Measurements from ENCODE around the gene PDIA5.

The PDIA5 gene

GRCh38 chr3:123110282-123110975 lies 43.6 kb downstream of the PDIA5 start:
- Histone ChIP-seq H3K9ac (ENCODE audit: low read depth, low read length, poor library complexity, severe bottlenecking) (peak overlapping the region; percentile 72), H3K27me3 (ENCODE audit: insufficient read depth, low read length, poor library complexity, severe bottlenecking) (no peaks in the 10 kb centered on the region), H3K79me2 (ENCODE audit: insufficient read depth, low read length) (peaks cover 21% of the 10 kb centered on the region; the same call in 1 of the 2 replicates), H2AFZ (ENCODE audit: low read length) (no peak overlapping the region), H3K36me3 (ENCODE audit: insufficient read depth, low read length) (peaks cover 59% of the 10 kb centered on the region; the same call in 1 of the 2 replicates), H3K4me3 (ENCODE audit: low read length, poor library complexity, severe bottlenecking) (peak overlapping the region; percentile 67), H3K9me3 (ENCODE audit: insufficient read depth, low read depth, low read length) (no peaks in the 10 kb centered on the region), H3K4me1 (ENCODE audit: insufficient read depth, low read length, poor library complexity, severe bottlenecking) (peaks cover 57% of the 10 kb centered on the region), H4K20me1 (ENCODE audit: insufficient read depth, low read length, poor library complexity, severe bottlenecking) (no peaks in the 10 kb centered on the region), H3F3A (ENCODE audit: low read depth) (peaks cover 4% of the 10 kb centered on the region; the same call in 1 of the 2 replicates), H3K9me2 (replicated peaks; ENCODE audit: low read depth, low read length) (no peaks in the 10 kb centered on the region), H3K4me2 (ENCODE audit: low read depth, low read length, poor library complexity, severe bottlenecking) (peak overlapping the region; percentile 71)
- TF ChIP-seq CTCF (conservative IDR thresholded peaks at IDR 0.05; ENCODE audit: low read length) = no peak

GRCh38 chr3:123110976-123111615 lies 44.3 kb downstream of the PDIA5 start:
- Histone ChIP-seq H3K9me2 (replicated peaks; ENCODE audit: low read depth, low read length) (no peaks in the 10 kb centered on the region), H3K4me1 (ENCODE audit: insufficient read depth, low read length, poor library complexity, severe bottlenecking) (peaks cover 61% of the 10 kb centered on the region), H3K27me3 (ENCODE audit: insufficient read depth, low read length, poor library complexity, severe bottlenecking) (no peaks in the 10 kb centered on the region), H3K4me3 (ENCODE audit: low read length, poor library complexity, severe bottlenecking) (peak overlapping the region; percentile 67), H3K36me3 (ENCODE audit: insufficient read depth, low read length) (peaks cover 59% of the 10 kb centered on the region), H3K9ac (ENCODE audit: low read depth, low read length, poor library complexity, severe bottlenecking) (peak overlapping the region; percentile 72), H3K79me2 (ENCODE audit: insufficient read depth, low read length) (peaks cover 27% of the 10 kb centered on the region; the same call in 1 of the 2 replicates), H2AFZ (ENCODE audit: low read length) (no peak overlapping the region), H3K4me2 (ENCODE audit: low read depth, low read length, poor library complexity, severe bottlenecking) (peak overlapping the region; percentile 71), H3K9me3 (ENCODE audit: insufficient read depth, low read depth, low read length) (no peaks in the 10 kb centered on the region), H3F3A (ENCODE audit: low read depth) (peaks cover 4% of the 10 kb centered on the region; the same call in 1 of the 2 replicates), H4K20me1 (ENCODE audit: insufficient read depth, low read length, poor library complexity, severe bottlenecking) (no peaks in the 10 kb centered on the region)
- TF ChIP-seq EZH2phosphoT487 (IDR thresholded peaks at IDR 0.05; ENCODE audit: borderline replicate concordance) (no peak), CTCF (conservative IDR thresholded peaks at IDR 0.05; ENCODE audit: low read length) (no peak)

- no peaks in the 10 kb centered on the region for H4K20me1 ChIP-seq (ENCODE audit: insufficient read depth, low read length, poor library complexity, severe bottlenecking)
- peaks cover 59% of the 10 kb centered on the region for H3K36me3 ChIP-seq (ENCODE audit: insufficient read depth, low read length)
- peaks cover 27% of the 10 kb centered on the region; the same call in 1 of the 2 replicates for H3K79me2 ChIP-seq (ENCODE audit: insufficient read depth, low read length)
- H3K4me2 ChIP-seq (ENCODE audit: low read depth, low read length, poor library complexity, severe bottlenecking) = peak overlapping the region; percentile 71
- H3K4me1 ChIP-seq (ENCODE audit: insufficient read depth, low read length, poor library complexity, severe bottlenecking) = peaks cover 61% of the 10 kb centered on the region
- peak overlapping the region; percentile 67 for H3K4me3 ChIP-seq (ENCODE audit: low read length, poor library complexity, severe bottlenecking)
- H2AFZ ChIP-seq (ENCODE audit: low read length) = no peak overlapping the region
- no peak for TF ChIP-seq CTCF (conservative IDR thresholded peaks at IDR 0.05; ENCODE audit: low read length)
- no peak for TF ChIP-seq EZH2phosphoT487 (IDR thresholded peaks at IDR 0.05; ENCODE audit: borderline replicate concordance)
- H3F3A ChIP-seq (ENCODE audit: low read depth) = peaks cover 4% of the 10 kb centered on the region; the same call in 1 of the 2 replicates
- no peaks in the 10 kb centered on the region for H3K9me2 ChIP-seq (replicated peaks; ENCODE audit: low read depth, low read length)
- no peaks in the 10 kb centered on the region for H3K9me3 ChIP-seq (ENCODE audit: insufficient read depth, low read depth, low read length)
- H3K27me3 ChIP-seq (ENCODE audit: insufficient read depth, low read length, poor library complexity, severe bottlenecking) = no peaks in the 10 kb centered on the region
- H3K9ac ChIP-seq (ENCODE audit: low read depth, low read length, poor library complexity, severe bottlenecking) = peak overlapping the region; percentile 72
Observed at GRCh38 chr3:123111640-123112039, 44.8 kb downstream of the PDIA5 start.

Data from Loucy (cell line).